Stomach (tissue), 19 donors: ENCODE measurements around the gene GRIN2B. TPM values are rescaled to one million over a fixed set of nuclear protein-coding genes. Genes with fewer than 3 reads are reported as not detected.

Source experiments
- DNase-seq, 2 donors: peaks; one replicate each; pipeline versions ENCODE4 v3.0.0 to v3.0.0-alpha.2; 2013 to 2019
- H3K27ac ChIP-seq, 5 donors: fragments of 200-600 bp in 4 of 5; sonication (generic) in 4 of 5; one replicate each; pipeline ENCODE4 v1.5.1; 2013 to 2019; ENCODE audit warnings: mild to moderate bottlenecking in 1 of 5, moderate library complexity in 1 of 5
- H3K27me3 ChIP-seq, 3 donors: fragments of 200-600 bp; sonication (generic); one replicate each; pipeline ENCODE4 v1.5.1; 2017 to 2019; ENCODE audit warnings: mixed run types in 1 of 3
- H3K36me3 ChIP-seq, 4 donors: fragments of 200-600 bp; sonication (generic); 1 replicate in 3 of 4; 2 replicates in 1 of 4; pipeline ENCODE4 v1.5.1; 2016 to 2019
- H3K4me1 ChIP-seq, 4 donors: fragments of 200-600 bp; sonication (generic); one replicate each; pipeline ENCODE4 v1.5.1; 2016 to 2019
- H3K4me3 ChIP-seq, 4 donors: fragments of 200-600 bp; sonication (generic) in 3 of 4; one replicate each; pipeline ENCODE4 v1.5.1; 2016 to 2019; ENCODE audit warnings: mild to moderate bottlenecking in 1 of 4
- H3K9me3 ChIP-seq, 4 donors: fragments of 200-600 bp; sonication (generic); one replicate each; pipeline ENCODE4 v1.5.1; 2016 to 2019
- CTCF ChIP-seq, 7 experiments: fragments of 450-650 bp in 4 of 7; fragments of 200-600 bp in 3 of 7; sonication (generic) in 3 of 7; IDR thresholded peaks; one replicate each; pipeline ENCODE4 v1.5.1; 2016 to 2019; ENCODE audit warnings: antibody characterized with exemption in 7 of 7, control low read depth in 2 of 7, mild to moderate bottlenecking in 1 of 7
- EP300 ChIP-seq: sonication (generic); formaldehyde crosslinking; IDR thresholded peaks from one replicate; pipeline ENCODE4 v1.6.1; 2017; ENCODE audit warnings: antibody characterized with exemption
- POLR2A ChIP-seq, 4 donors: fragments of 450-650 bp; IDR thresholded peaks; one replicate each; pipeline ENCODE4 v1.6.1; 2016; ENCODE audit warnings: antibody characterized with exemption in 4 of 4, control low read depth in 2 of 4, mild to moderate bottlenecking in 1 of 4, moderate library complexity in 1 of 4
- POLR2AphosphoS5 ChIP-seq, 3 donors: sonication (generic); formaldehyde crosslinking; IDR thresholded peaks; one replicate each; pipeline ENCODE4 v1.6.1; 2016; ENCODE audit warnings: antibody characterized with exemption in 3 of 3
- WGBS, 5 donors: extraction: QIAGEN DNeasy Blood & Tissue Kit in 3 of 5; methylation state at CpG; one replicate each; pipeline versions ENCODE4 v1.1.5 to v1.1.7; 2013 to 2018; 5-methylcytosine and 5-hydroxymethylcytosine counted together
- intact Hi-C: fragments of 100-400 bp; cut with DNase I; formaldehyde crosslinking; loops from one replicate; pipeline ENCODE4 v1.15.1; 2023; ENCODE audit warnings: low total_unique reads
- long read RNA-seq, 10 donors: transcript quantifications; one replicate each; lab custom pipeline, GENCODE V29; 2026
- polyA plus RNA-seq, 3 donors: library from polyadenylated mRNA; stranded (reverse); fragments of 200-250 nt; gene quantifications; one replicate each; pipeline ENCODE4 v1.2.3, GENCODE V29; 2013
- total RNA-seq, 5 donors: library from RNA; depleted of rRNA; stranded (reverse); fragments of >200 nt; gene quantifications; one replicate each; pipeline versions ENCODE4 v1.1.0 to v1.2.3, GENCODE V29; 2014 to 2016
- donor health status: healthy with polysubstance abuse.
- donor health status: Bipolar disorder and iron deficiency.
- donor health status: healthy.

The GRIN2B gene
- total RNA-seq (under 1 TPM in 2 of 5 donors, not detected in 3; 0.43 to 0.55 TPM), polyA plus RNA-seq (under 1 TPM in 2 of 3 donors, not detected in 1; under 0.01 to 0.03 TPM)
- long read RNA-seq, donor 1 = 0 reads
- long read RNA-seq, donor 2 = 0 reads
- long read RNA-seq, donor 3 = 0 reads
- long read RNA-seq, donor 4 = 0 reads
- long read RNA-seq, donor 5 = 0 reads
- long read RNA-seq, donor 6 = 0 reads
- long read RNA-seq, donor 7 = 0 reads
- long read RNA-seq, donor 8 = 0 reads
- long read RNA-seq, donor 9 = 0 reads
- long read RNA-seq, donor 10 = 0 reads

- peak in 1 of 2 donors; percentile 31 for DNase-seq
- Histone ChIP-seq H3K4me1 (peaks cover 17 to 29% (median 22%) of the 10 kb centered on the region in 4 donors), H3K36me3 (no peaks in the 10 kb centered on the region), H3K27ac (no peak within 1 kb of the TSS), H3K27me3 (peaks cover 0 to 75% (median 30%) of the 10 kb centered on the region in 3 donors), H3K9me3 (no peaks in the 10 kb centered on the region), H3K4me3 (peak within 1 kb of the TSS; percentile 36 to 56 (median 40))
- 2 to 3% (median 3%) methylated on average over 36 to 37 of the region's 37 CpGs for WGBS, 5 donors
- intact Hi-C loops = no loop called here
- TF ChIP-seq POLR2A (IDR thresholded peaks at IDR 0.05) (no peak), POLR2AphosphoS5 (IDR thresholded peaks at IDR 0.05) (no peak), EP300 (no peak), CTCF (IDR thresholded peaks at IDR 0.05) (no peak)
These were observed at the start of gene GRIN2B for GRCh38 chr12:13981296-13981962. Gene GRIN2B (minus strand): TSS chr12:13981602. CDS start chr12:13866208, 115,394 bp downstream.

GRCh38 chr12:14026537-14026936 lies 45.1 kb upstream of the GRIN2B start:
- no peak for DNase-seq
- Histone ChIP-seq H3K4me1 (no peaks in the 10 kb centered on the region), H3K4me3 (no peak overlapping the region), H3K27ac (no peak overlapping the region), H3K9me3 (no peaks in the 10 kb centered on the region), H3K27me3 (no peaks in the 10 kb centered on the region), H3K36me3 (no peaks in the 10 kb centered on the region)
- WGBS, 5 donors = 80 to 90% (median 85%) methylated on average over 4 of the region's 4 CpGs
- intact Hi-C loops = no loop called here
- TF ChIP-seq EP300 = no peak
- no peak for TF ChIP-seq POLR2A (IDR thresholded peaks at IDR 0.05)
- TF ChIP-seq CTCF (IDR thresholded peaks at IDR 0.05) = no peak
- no peak for TF ChIP-seq POLR2AphosphoS5 (IDR thresholded peaks at IDR 0.05)

- Histone ChIP-seq H3K4me3 (no peak overlapping the region), H3K27me3 (no peaks in the 10 kb centered on the region), H3K27ac (no peak overlapping the region), H3K4me1 (no peaks in the 10 kb centered on the region), H3K9me3 (no peaks in the 10 kb centered on the region), H3K36me3 (no peaks in the 10 kb centered on the region)
- TF ChIP-seq EP300 (no peak), CTCF (IDR thresholded peaks at IDR 0.05) (no peak), POLR2AphosphoS5 (IDR thresholded peaks at IDR 0.05) (no peak), POLR2A (IDR thresholded peaks at IDR 0.05) (no peak)
- DNase-seq = no peak
- intact Hi-C loops = no loop called here
These were observed 43.2 kb upstream of the GRIN2B start for GRCh38 chr12:14024591-14024990.

- Histone ChIP-seq H3K27me3 (no peaks in the 10 kb centered on the region), H3K27ac (no peak overlapping the region), H3K4me3 (no peak overlapping the region), H3K4me1 (no peaks in the 10 kb centered on the region), H3K36me3 (no peaks in the 10 kb centered on the region), H3K9me3 (peaks cover 0 to 7% (median 1%) of the 10 kb centered on the region in 4 donors)
- whole genome bisulfite sequencing, 5 donors = 59 to 74% (median 69%) methylated on average over 2 of the region's 2 CpGs
- intact Hi-C loops = no loop called here
- no peak for DNase-seq
- TF ChIP-seq CTCF (IDR thresholded peaks at IDR 0.05) (no peak), POLR2A (IDR thresholded peaks at IDR 0.05) (no peak), POLR2AphosphoS5 (IDR thresholded peaks at IDR 0.05) (no peak), EP300 (no peak)
These were observed 36.7 kb upstream of the GRIN2B start for GRCh38 chr12:14018080-14018479.
